Measurements from ENCODE around the gene HECW1.

Gene HECW1

DNA sequence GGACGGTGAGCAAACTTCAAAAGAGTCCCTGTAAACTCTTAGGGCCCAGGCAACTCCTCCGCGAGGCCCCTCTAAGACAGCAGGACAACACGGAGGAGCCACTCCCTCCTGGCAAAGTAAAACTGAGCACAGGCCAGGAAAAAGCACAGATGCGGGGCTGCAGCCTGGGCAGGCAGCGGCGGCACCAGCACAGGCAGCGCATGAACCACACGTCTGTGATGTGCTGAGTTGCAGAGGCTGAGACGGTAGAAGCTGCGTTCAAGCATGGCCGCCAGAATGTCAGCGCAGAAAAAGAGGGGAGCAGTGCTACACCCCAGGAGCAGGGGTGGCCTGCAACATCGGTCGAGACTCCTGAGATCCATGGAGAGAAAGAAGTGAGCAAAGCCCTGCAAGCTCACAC is 424.3 kb downstream of the HECW1 start:
- no peak for DNase-seq (ENCODE audit: low read depth)
- no peak overlapping the region for H3K4me3 ChIP-seq (ENCODE audit: low read depth, low read length)

DNA sequence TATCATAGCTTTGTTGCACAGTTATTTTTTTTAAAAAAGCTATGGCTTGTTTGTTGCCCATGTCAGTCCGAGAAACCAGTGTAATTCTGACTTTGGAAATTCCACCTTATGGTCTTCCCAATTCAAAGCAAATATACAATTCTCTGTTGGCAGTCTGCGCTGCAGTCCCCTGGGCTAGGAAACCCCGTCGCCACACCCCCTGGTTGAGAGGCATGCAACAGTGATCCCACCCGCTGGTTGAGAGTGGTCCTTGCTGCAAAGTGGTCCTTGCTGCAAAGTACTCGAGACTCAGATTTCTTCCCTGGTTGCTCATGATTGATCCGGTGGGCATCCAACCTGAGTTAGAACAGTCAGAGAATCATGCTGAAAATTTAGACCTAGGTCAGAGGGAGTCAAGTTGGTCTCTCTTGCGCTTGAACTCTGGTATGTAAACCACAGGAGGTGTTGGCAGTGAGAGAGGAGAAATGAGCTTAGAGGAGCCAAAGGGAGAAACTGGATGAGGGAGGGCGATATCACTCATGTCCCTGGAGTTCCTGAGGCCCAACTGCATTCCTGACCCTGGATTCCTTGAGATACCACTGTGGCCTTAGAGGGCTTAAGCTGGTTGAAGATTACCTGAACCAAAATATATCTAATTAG is 425.4 kb downstream of the HECW1 start:
- H3K4me3 ChIP-seq (ENCODE audit: low read depth, low read length): no peak overlapping the region
- DNase-seq (ENCODE audit: low read depth): peak; percentile 7

DNA sequence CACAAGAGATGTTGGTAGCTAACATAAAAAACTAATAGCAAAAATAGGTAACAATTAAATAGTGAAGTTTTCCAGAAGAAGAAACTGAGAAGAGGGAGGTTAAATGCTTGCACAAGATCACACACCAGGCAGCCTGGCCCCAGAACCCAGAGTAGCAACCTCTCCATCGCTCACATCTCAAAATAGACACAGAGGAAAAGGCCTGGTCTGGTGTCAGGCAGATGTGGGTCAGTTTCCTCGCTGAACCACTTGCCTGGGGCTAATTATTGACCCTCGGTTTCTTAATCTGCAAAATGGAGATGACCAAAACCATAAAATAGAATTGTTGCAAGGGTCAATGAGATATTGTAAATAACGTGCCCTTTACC is 425.9 kb downstream of the HECW1 start:
- no peak for DNase-seq (ENCODE audit: low read depth)
- no peak overlapping the region for H3K4me3 ChIP-seq (ENCODE audit: low read depth, low read length)

DNA sequence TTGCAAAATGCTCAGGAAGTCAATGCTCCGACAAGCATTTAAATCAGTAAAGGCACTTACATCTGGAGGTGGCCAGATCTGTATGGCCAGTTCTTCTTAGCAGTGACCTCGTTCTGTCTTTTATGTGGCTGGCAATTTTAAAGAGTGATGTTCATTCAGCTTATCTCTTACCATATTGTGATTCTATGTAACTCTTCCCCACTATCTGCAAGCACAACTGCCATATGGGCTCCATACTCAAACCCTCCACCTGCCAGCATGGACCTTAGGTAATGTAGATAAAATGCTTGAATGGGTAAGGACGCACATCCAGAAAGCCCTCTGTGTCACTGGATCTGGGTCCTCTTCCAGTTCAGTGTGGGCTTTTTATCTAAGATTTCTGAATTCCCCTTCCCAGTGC is 428.0 kb downstream of the HECW1 start:
- no peak overlapping the region for H3K4me3 ChIP-seq (ENCODE audit: low read depth, low read length)
- DNase-seq (ENCODE audit: low read depth): no peak

DNA sequence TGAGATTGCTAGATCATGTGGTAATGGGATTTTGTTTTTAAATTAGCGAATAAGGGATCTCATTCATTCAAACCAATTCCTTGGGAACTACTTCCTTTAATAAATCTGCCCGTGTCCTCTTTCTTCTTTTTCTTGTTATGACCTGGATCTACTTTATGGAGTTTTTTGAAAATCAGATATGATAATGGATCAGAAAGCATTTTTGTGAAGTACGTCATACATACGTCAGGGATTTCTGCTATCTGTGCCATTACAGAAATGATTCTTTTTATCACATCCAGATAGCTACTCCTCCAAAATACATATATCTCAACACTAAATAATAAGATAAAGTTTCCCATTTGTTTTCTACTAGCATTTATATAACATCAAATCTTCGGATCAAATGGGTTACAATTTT is 430.3 kb downstream of the HECW1 start:
- no peak for DNase-seq (ENCODE audit: low read depth)
- H3K4me3 ChIP-seq (ENCODE audit: low read depth, low read length): no peak overlapping the region

DNA sequence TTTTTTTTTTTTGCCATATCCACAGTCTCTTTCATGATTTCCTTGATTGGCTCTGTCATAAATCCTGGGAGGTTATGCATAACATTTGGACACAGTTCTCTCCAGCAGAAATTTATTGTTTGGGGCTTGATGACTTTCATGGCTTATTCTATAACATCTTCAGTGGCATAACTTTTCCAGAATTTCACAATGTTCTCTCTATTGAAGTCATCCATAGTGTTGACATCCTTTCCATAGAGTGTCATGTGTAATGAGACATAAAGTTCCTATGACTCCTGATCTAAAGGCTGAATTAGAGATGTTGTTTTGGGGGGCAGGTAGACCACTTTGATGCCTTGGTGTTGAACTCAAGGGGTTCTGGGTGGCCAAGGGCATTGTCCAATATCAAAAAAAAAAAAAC is 433.8 kb downstream of the HECW1 start:
- DNase-seq (ENCODE audit: low read depth): no peak
- no peak overlapping the region for H3K4me3 ChIP-seq (ENCODE audit: low read depth, low read length)

DNA sequence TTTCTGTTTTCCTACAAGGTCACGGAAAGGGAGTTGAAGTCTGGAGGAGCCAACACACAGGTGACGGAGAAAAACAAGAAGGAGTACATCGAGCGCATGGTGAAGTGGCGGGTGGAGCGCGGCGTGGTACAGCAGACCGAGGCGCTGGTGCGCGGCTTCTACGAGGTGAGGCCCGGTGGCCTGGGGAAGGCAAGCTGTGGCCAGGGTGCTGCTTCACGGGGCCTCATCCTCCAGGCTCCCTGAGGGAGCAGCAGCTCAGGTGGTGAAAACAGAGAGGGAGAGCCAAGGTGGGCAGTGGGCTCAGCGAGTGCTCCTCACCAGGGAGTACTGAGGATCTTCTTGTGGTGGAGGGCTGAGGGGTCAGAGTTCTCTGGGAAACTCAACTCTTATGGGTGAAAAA is 438.0 kb downstream of the HECW1 start:
- no peak for DNase-seq (ENCODE audit: low read depth)
- H3K4me3 ChIP-seq (ENCODE audit: low read depth, low read length): no peak overlapping the region

DNA sequence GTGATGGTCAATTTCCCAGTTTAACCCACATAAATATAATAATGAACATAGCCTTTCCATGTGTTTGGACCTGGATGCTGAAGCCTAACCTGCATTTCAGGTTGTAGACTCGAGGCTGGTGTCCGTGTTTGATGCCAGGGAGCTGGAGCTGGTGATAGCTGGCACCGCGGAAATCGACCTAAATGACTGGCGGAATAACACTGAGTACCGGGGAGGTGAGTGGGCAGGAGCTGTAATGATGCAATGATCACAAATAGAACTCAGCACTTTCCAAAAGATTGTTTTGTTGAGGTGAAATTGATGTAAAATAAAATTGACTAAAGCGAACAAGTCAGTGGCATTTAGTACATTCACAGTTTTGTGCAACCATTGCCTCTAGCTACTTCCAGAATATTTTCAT is 439.7 kb downstream of the HECW1 start:
- no peak for DNase-seq (ENCODE audit: low read depth)
- H3K4me3 ChIP-seq (ENCODE audit: low read depth, low read length): no peak overlapping the region

DNA sequence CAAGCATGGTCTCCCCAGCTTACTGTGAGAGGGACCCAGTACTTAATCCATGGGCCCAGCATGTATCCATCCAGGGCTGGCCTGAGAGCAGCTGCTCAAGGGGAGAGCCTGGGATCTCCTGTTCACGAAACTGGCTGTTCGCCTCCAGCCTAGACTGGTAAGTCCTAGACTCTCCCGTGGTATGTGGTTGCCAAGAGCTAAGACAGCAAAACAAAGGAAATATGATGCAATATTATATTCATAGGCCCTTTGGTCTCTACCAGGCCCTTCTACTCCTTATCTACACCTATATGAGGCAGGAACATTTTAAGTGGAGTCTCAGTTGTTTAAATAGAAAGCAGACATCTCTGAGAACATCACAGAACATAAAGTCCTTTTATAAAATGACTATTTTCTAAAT is 441.6 kb downstream of the HECW1 start:
- no peak overlapping the region for H3K4me3 ChIP-seq (ENCODE audit: low read depth, low read length)
- no peak for DNase-seq (ENCODE audit: low read depth)

DNA sequence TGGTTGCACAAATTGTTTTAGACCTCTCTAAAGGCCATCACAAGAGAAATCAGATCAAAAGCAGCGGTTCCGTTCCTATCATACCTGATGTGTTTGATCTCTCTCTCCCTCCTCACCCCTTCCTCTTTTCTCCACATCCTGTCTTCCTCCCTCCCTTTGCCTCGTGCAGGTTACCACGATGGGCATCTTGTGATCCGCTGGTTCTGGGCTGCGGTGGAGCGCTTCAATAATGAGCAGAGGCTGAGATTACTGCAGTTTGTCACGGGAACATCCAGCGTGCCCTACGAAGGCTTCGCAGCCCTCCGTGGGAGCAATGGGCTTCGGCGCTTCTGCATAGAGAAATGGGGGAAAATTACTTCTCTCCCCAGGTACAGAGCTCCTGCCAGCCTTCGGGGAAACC is 442.0 kb downstream of the HECW1 start:
- DNase-seq (ENCODE audit: low read depth): no peak
- H3K4me3 ChIP-seq (ENCODE audit: low read depth, low read length): no peak overlapping the region

DNA sequence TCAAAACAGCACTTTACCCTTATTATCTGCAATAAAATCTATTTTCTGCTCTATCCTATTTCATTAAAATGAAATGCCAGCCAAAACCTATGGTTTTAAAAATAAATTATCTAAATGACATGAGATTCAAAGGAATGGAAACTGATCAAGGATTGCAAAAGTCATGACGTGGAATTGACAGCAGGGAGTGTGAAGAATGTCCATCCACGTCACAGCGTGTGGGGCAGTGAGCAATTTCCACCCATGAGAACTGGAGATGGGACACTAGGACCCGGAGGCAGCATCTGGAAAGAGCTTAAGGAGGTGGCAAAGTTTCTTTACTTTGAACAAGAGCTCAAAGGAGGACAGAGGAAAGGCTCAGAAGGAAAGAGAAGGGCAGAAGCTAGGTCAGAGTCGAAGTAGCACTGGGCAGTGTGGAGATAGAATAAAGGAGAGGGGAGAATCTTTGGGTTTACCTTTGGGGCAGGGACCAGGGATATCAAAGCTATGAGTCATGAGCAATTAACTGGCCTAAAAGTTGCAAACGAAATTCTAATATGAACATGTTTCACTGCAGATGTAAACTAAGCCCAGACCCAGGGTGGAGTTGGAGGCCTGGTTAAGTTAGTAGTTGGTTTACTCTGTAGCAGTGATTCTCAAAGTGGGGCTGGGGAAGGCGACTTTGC is 445.5 kb downstream of the HECW1 start:
- H3K4me3 ChIP-seq (ENCODE audit: low read depth, low read length): no peak overlapping the region
- no peak for DNase-seq (ENCODE audit: low read depth)

DNA sequence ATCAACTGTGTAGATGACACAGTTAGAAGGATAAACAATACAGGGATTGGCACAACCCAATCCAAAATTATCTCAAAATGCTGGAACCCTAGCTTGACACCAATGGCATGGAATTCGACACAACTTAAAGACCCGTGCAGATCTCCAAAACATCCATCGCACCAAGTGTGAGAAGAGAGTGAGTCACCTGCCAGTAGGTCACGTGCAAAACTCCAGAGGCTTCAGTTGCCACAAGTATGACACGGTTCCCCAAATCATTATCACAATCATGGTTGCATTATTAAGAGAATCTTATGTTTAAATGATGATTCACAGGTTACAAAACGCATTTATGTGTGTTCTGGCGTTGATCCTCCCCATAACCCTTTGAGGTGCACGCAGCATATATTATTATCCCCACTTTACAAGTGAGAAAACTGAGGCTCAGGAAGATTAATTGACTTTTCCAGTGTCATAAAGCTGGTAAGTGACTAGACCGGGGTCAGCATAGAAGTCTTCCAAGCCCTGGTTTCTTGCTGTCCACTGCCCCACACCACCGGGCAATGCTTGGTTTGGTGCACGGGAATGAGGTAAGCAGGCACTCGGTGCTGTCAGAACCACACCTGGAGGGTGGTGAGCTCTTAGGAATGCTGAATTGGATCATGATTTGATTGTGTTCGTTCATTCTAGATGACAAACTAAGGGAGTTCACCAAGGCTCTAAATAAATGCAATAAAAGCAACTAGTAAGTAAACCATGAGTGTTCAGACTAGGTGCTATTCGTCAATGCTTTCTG is 446.9 kb downstream of the HECW1 start:
- no peak for DNase-seq (ENCODE audit: low read depth)
- no peak overlapping the region for H3K4me3 ChIP-seq (ENCODE audit: low read depth, low read length)

DNA sequence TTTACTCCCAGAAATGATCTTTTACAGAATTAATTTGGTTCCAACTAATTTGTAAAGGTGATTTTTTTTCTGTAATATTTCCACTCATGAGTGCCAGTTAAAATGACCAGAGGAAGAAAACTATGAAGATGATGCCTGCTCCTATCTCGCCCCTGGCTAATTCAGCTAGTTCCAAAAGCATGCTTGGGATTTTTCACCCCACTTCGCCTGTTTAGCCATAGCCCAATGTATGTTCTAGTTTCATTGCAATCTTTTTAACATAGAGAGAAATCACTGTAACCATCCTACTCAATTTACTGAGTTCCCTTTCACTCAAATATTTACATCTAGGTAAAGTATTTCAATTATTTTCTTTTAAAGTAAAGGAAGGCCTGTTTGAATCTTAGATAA is 447.5 kb downstream of the HECW1 start:
- DNase-seq (ENCODE audit: low read depth): no peak
- no peak overlapping the region for H3K4me3 ChIP-seq (ENCODE audit: low read depth, low read length)

DNA sequence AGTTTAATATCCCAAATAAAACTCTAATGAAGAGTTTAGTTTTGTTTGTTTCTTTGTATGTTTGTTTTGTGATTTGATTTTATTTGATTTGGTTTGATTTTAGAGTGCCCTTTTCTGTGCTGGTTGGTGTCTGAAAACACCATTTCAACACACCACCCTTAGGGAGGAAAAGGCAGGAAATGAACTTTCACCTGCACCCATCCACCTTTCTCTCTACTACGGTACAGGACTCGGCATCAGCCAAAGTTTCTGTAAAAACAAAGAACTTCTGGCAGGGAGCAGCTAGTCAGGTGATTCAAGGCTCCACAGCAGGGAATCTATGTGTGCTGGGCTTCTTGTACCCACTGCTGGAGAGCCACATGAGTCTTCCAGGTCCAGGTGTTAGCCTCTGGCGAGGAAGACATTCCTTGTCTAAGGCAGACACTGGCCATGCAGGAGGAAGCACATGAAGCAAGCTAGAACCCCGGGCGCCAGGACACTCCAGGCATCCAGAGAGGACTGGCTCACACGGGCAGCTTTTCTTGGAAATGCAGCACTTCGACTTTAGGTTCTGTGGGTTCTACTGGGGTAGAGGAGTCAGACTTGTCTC is 448.4 kb downstream of the HECW1 start:
- H3K4me3 ChIP-seq (ENCODE audit: low read depth, low read length): no peak overlapping the region
- DNase-seq (ENCODE audit: low read depth): no peak

DNA sequence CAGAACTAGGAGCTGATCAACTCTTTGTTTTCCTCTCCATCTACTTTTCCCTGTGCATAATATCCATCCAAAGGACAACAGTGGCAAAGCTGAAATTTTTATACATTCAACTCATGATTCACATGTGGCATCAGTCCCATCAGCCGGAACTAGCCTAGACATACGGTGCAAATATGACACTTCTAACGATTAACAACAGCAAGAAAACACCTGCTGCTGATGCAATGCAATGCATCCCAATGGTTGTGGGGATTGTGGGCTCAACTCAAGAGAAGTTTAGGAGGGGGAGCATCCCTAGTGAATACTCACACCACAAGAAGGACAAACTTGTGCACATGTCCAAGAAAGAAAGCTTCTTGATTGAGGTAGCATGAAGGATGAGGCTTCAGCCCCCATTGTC is 449.9 kb downstream of the HECW1 start:
- H3K4me3 ChIP-seq (ENCODE audit: low read depth, low read length): no peak overlapping the region
- DNase-seq (ENCODE audit: low read depth): no peak

DNA sequence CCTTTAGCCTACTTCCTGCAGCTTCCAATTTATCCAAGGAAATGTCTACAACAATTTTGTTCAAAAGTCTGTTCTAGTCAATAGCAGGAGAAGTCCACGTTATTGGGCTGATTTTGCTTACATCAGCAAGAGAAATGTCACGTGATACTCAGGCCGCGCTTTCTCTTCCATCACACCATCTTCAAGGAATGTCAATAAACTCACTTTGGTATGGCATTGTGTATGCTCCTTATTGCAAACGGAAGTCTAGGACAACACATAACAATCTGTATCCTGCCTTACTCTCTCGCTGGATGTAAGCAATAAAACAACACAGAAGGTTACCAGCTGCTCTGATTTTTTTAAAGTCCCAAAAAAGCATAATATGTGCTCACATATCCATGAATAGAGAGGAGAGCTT is 453.3 kb downstream of the HECW1 start:
- no peak overlapping the region for H3K4me3 ChIP-seq (ENCODE audit: low read depth, low read length)
- no peak for DNase-seq (ENCODE audit: low read depth)

DNA sequence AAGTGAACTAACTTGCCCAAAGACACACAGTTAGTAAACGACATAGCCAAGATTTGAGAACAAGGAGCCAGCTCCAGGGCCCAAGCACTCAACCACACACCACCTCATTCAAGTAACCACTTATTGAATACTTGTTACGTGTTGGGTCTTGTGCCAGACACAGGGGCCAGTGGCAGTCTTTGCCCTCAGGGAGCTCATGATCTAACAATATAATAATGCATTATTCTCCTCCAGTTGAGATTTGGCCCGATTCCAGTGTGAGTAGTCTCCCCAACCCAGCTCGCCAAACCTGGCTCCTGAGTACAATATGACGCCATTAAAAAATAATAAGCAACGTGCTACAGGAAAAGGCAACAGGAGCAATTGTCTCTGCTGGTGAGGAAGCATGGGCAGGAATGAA is 456.1 kb downstream of the HECW1 start:
- no peak for DNase-seq (ENCODE audit: low read depth)
- H3K4me3 ChIP-seq (ENCODE audit: low read depth, low read length): no peak overlapping the region

DNA sequence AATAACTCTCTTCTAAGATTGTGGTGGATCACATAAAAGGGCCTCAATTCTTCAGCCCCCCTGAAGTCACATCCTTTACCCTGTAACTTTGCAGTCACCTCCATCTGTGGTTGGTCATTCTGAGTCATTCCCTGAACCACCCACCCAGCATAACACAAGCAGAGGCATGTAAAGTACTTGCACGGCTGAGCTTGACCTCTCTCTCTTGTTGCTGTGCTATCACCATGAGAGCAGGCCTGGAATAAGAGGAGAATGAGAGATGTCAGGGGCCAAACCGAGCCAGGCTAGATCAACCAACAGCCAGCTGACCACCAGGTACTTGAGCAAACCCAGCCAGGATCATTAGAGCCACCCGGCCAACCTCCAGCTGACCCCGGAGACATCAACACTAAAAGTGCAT is 457.0 kb downstream of the HECW1 start:
- peak; percentile 82 for DNase-seq (ENCODE audit: low read depth)
- no peak overlapping the region for H3K4me3 ChIP-seq (ENCODE audit: low read depth, low read length)

DNA sequence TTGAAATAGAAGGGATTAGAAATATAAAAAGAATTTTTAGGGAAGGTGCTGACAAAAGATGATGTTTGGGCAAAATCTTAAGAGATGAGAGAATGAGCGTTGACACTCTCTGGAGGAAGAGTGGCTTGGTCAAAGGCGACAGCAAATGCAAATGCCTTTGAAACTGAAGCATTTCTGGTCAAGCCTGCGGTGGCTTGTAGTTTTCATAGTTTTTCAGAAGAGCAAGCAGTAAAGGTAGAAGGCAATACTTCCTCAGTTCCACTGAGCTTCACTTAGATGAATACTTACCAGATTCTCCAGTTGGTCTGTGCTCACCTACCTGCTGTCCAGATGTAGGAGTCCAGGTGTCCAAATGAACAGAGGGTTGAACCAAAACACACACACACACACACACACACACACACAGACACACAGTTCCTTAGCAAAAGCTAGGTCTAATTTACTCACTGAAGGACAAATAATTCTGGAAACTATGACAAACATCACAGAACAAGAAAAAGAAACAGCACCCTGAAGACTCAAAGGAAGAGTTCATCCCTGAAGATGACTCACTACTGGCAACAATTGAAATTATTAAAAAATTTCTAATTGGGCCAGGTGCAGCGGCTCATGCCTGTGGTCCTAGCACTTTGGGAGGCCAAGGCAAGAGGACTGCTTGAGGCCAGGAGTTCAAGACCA is 458.4 kb downstream of the HECW1 start:
- no peak for DNase-seq (ENCODE audit: low read depth)
- no peak overlapping the region for H3K4me3 ChIP-seq (ENCODE audit: low read depth, low read length)

DNA sequence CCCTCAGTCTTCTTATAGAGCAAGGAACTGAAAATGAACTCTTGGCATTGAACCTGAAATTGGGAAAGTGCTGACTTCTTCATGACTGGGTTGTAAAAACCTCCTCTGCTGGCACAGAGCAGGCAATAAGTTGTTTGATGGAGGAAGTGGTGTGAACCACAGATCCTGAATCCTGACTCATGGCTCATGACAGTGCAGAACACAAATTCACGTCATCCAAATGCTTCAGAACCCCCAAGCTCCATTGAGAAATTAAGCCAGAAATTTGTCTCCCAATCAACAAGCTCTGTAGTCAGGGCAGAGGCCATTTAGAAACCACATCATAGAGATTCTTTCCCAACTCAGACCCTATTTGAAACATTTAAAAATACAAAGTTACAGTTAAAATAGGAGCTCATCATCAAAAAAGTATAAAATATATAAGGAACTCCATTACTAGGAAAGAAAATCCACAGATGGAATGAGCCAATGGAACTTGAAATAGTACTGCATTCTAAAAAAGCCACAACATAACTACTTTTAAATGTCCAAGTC is 460.1 kb downstream of the HECW1 start:
- H3K4me3 ChIP-seq (ENCODE audit: low read depth, low read length): no peak overlapping the region
- peak; percentile 100 for DNase-seq (ENCODE audit: low read depth)

All from skeletal muscle cell (primary cell).